Neuronal stem cell (in vitro differentiated cells): ENCODE data around the gene OSBPL6.

Experiments used
- DNase-seq: peaks from one replicate; pipeline ENCODE4 v3.0.0-alpha.2; 2013; ENCODE audit warnings: low spot score
- H2AFZ ChIP-seq: one replicate; pipeline ENCODE4 v1.6.1; 2013; ENCODE audit warnings: mild to moderate bottlenecking, low read length, inconsistent platforms
- H2AK5ac ChIP-seq: 2 replicates; pipeline ENCODE4 v1.6.1; 2013; ENCODE audit warnings: low read depth, mild to moderate bottlenecking, inconsistent platforms, low read length, moderate library complexity, mixed read lengths
- H2BK120ac ChIP-seq: 2 replicates; pipeline ENCODE4 v1.6.1; 2013; ENCODE audit warnings: low read depth, mild to moderate bottlenecking, inconsistent platforms, low read length, moderate library complexity, mixed read lengths
- H2BK12ac ChIP-seq: one replicate; pipeline ENCODE4 v1.6.1; 2013; ENCODE audit warnings: low read length, inconsistent platforms
- H2BK15ac ChIP-seq: 2 replicates; pipeline ENCODE4 v1.6.1; 2013; ENCODE audit warnings: mild to moderate bottlenecking, low read length, inconsistent platforms, mixed read lengths
- H2BK5ac ChIP-seq: one replicate; pipeline ENCODE4 v1.6.1; 2013; ENCODE audit warnings: inconsistent platforms, mild to moderate bottlenecking, low read length, moderate library complexity
- H3K14ac ChIP-seq: one replicate; pipeline ENCODE4 v1.6.1; 2013; ENCODE audit warnings: low read length, inconsistent platforms
- H3K18ac ChIP-seq: 2 replicates; pipeline ENCODE4 v1.6.1; 2013; ENCODE audit warnings: low read length, inconsistent platforms
- H3K23ac ChIP-seq: 2 replicates; pipeline ENCODE4 v1.6.1; 2013; ENCODE audit warnings: low read depth, mild to moderate bottlenecking, mixed read lengths, low read length, inconsistent platforms; ENCODE audit not compliant: poor library complexity
- H3K27ac ChIP-seq: replicated peaks from 3 replicates; pipeline ENCODE4 v1.5.1; 2013; ENCODE audit warnings: low read length, inconsistent platforms
- H3K27me3 ChIP-seq, 3 experiments: 2 replicates each; pipeline ENCODE4 v1.6.1; 2013; ENCODE audit warnings: low read length in 3 of 3, mild to moderate bottlenecking in 2 of 3, inconsistent platforms in 1 of 3, low read depth in 1 of 3, mixed read lengths in 1 of 3, moderate library complexity in 1 of 3; ENCODE audit not compliant: control insufficient read depth in 3 of 3, insufficient read depth in 3 of 3
- H3K36me3 ChIP-seq, 2 donors: replicated peaks in 1 of 2; 2 replicates each; pipeline ENCODE4 v1.6.1; 2013; ENCODE audit warnings: low read length in 2 of 2; ENCODE audit not compliant: control insufficient read depth in 2 of 2, insufficient read depth in 2 of 2
- H3K4ac ChIP-seq: 2 replicates; pipeline ENCODE4 v1.6.1; 2013; ENCODE audit warnings: inconsistent platforms, mild to moderate bottlenecking, low read length, moderate library complexity
- H3K4me1 ChIP-seq, 2 donors: 1 replicate in 1 of 2; 2 replicates in 1 of 2; pipeline ENCODE4 v1.6.1; 2013; ENCODE audit warnings: low read length in 2 of 2, low read depth in 1 of 2; ENCODE audit not compliant: control insufficient read depth in 2 of 2, insufficient read depth in 1 of 2
- H3K4me2 ChIP-seq: one replicate; pipeline ENCODE4 v1.6.1; 2013; ENCODE audit warnings: mild to moderate bottlenecking, low read length, inconsistent platforms; ENCODE audit not compliant: insufficient read depth, poor library complexity, severe bottlenecking
- H3K4me3 ChIP-seq, 2 donors: 2 replicates each; pipeline ENCODE4 v1.5.1; 2013; ENCODE audit warnings: low read length in 2 of 2, mild to moderate bottlenecking in 2 of 2, inconsistent platforms in 1 of 2, moderate library complexity in 1 of 2
- H3K79me1 ChIP-seq: one replicate; pipeline ENCODE4 v1.6.1; 2013; ENCODE audit warnings: low read depth, mild to moderate bottlenecking, inconsistent platforms, low read length, moderate library complexity
- H3K9ac ChIP-seq: one replicate; pipeline ENCODE4 v1.6.1; 2013; ENCODE audit warnings: mild to moderate bottlenecking, low read depth, low read length, inconsistent platforms; ENCODE audit not compliant: poor library complexity
- H3K9me3 ChIP-seq, 2 donors: replicated peaks in 1 of 2; 2 replicates each; pipeline versions ENCODE3 to v1.6.1; 2013; ENCODE audit warnings: low read length in 2 of 2, mild to moderate bottlenecking in 2 of 2, inconsistent platforms in 1 of 2, low read depth in 1 of 2, mixed read lengths in 1 of 2, moderate library complexity in 1 of 2; ENCODE audit not compliant: control insufficient read depth in 2 of 2, insufficient read depth in 1 of 2
- H4K8ac ChIP-seq: one replicate; pipeline ENCODE4 v1.6.1; 2013; ENCODE audit warnings: low read depth, mild to moderate bottlenecking, inconsistent platforms, low read length, moderate library complexity
- H4K91ac ChIP-seq: one replicate; pipeline ENCODE4 v1.6.1; 2013; ENCODE audit warnings: low read length, low read depth, mild to moderate bottlenecking, inconsistent platforms; ENCODE audit not compliant: poor library complexity
- WGBS, 2 donors: extraction: QIAGEN DNeasy Blood & Tissue Kit; methylation state at CpG; one replicate each; pipeline ENCODE4 v1.1.7; 2013; ENCODE audit warnings: missing lambda C conversion rate in 2 of 2, mixed read lengths in 1 of 2; ENCODE audit not compliant: insufficient read length in 2 of 2, insufficient replicate concordance in 1 of 2; ENCODE audit errors: extremely low coverage in 2 of 2; 5-methylcytosine and 5-hydroxymethylcytosine counted together

The OSBPL6 gene

GRCh38 chr2:178238154-178238521, 43.8 kb downstream of the OSBPL6 start:
- Histone ChIP-seq H3K14ac (no peak overlapping the region), H3K4me2 (no peak overlapping the region), H3K36me3 (no peaks in the 10 kb centered on the region), H3K4me1 (peaks cover 0 to 1% of the 10 kb centered on the region in 2 donors), H2BK120ac (no peak overlapping the region), H3K9me3 (no peaks in the 10 kb centered on the region), H2AK5ac (no peak overlapping the region), H3K18ac (no peak overlapping the region), H4K8ac (no peak overlapping the region), H4K91ac (no peak overlapping the region), H3K23ac (no peak overlapping the region), H2BK12ac (no peak overlapping the region), H3K27ac (no peak overlapping the region), H2BK5ac (no peak overlapping the region), H2AFZ (no peak overlapping the region), H2BK15ac (no peak overlapping the region), H3K27me3 (no peaks in the 10 kb centered on the region), H3K4ac (no peak overlapping the region), H3K9ac (no peak overlapping the region), H3K4me3 (no peak overlapping the region), H3K79me1 (no peaks in the 10 kb centered on the region)
- no peak for DNase-seq
- WGBS, 2 donors: no CpG with 5 or more reads among the region's 4 CpGs

DNA sequence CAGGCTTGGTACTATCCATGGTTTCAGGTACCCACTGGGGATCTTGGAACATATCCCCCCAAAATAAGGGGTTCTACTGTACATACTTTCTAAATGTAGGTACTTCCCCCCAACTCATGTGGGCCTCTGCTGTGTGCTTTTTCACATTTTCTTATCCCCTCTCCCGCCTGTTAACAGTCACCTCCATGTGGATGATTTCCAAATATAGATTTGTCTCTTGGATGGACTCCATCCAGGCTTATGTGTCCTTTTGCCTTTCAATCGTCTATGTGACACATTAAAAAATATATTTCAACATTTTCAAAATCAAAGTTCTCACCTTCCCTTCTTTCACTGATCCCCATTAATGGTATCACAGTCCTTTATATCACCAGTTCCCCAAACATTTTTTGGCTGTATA, 44.4 kb downstream of the OSBPL6 start:
- Histone ChIP-seq H3K27ac (no peak overlapping the region), H4K91ac (no peak overlapping the region), H3K4me3 (no peak overlapping the region), H3K4ac (no peak overlapping the region), H2BK12ac (no peak overlapping the region), H3K4me2 (no peak overlapping the region), H3K27me3 (no peaks in the 10 kb centered on the region), H4K8ac (no peak overlapping the region), H2AK5ac (no peak overlapping the region), H2BK120ac (no peak overlapping the region), H3K18ac (no peak overlapping the region), H2AFZ (no peak overlapping the region), H3K79me1 (no peaks in the 10 kb centered on the region), H3K14ac (no peak overlapping the region), H3K4me1 (peaks cover 0 to 3% of the 10 kb centered on the region in 2 donors), H3K9ac (no peak overlapping the region), H2BK15ac (no peak overlapping the region), H3K23ac (no peak overlapping the region), H3K9me3 (no peaks in the 10 kb centered on the region), H3K36me3 (no peaks in the 10 kb centered on the region), H2BK5ac (no peak overlapping the region)
- no peak for DNase-seq
- WGBS, 2 donors: 100% methylated on average over 1 of the region's 2 CpGs; no CpG with 5 or more reads in 1 of the 2 donors

- Histone ChIP-seq H2BK120ac (no peak overlapping the region), H2AK5ac (no peak overlapping the region), H3K4ac (no peak overlapping the region), H3K27me3 (no peaks in the 10 kb centered on the region), H2BK5ac (no peak overlapping the region), H3K14ac (no peak overlapping the region), H2AFZ (peak overlapping the region; percentile 23), H3K36me3 (no peaks in the 10 kb centered on the region), H3K79me1 (no peaks in the 10 kb centered on the region), H4K8ac (no peak overlapping the region), H3K18ac (no peak overlapping the region), H3K9ac (no peak overlapping the region), H2BK12ac (no peak overlapping the region), H3K23ac (no peak overlapping the region), H3K27ac (no peak overlapping the region), H3K4me3 (no peak overlapping the region), H3K4me1 (peaks cover 0 to 3% of the 10 kb centered on the region in 2 donors), H2BK15ac (no peak overlapping the region), H4K91ac (no peak overlapping the region), H3K4me2 (no peak overlapping the region), H3K9me3 (no peaks in the 10 kb centered on the region)
- no CpG with 5 or more reads among the region's 5 CpGs for WGBS, 2 donors
- no peak for DNase-seq
Measured at GRCh38 chr2:178241844-178242551, 47.7 kb downstream of the OSBPL6 start.

GRCh38 chr2:178242552-178242883, 48.2 kb downstream of the OSBPL6 start:
- Histone ChIP-seq H2BK120ac (no peak overlapping the region), H3K79me1 (no peaks in the 10 kb centered on the region), H3K4me1 (peaks cover 0 to 4% of the 10 kb centered on the region in 2 donors), H3K27me3 (no peaks in the 10 kb centered on the region), H2BK15ac (no peak overlapping the region), H2AK5ac (no peak overlapping the region), H3K23ac (no peak overlapping the region), H3K4me3 (no peak overlapping the region), H3K18ac (no peak overlapping the region), H2BK5ac (no peak overlapping the region), H3K14ac (no peak overlapping the region), H3K9ac (no peak overlapping the region), H3K36me3 (no peaks in the 10 kb centered on the region), H3K9me3 (no peaks in the 10 kb centered on the region), H2AFZ (peak overlapping the region; percentile 23), H4K91ac (no peak overlapping the region), H3K4me2 (no peak overlapping the region), H2BK12ac (no peak overlapping the region), H3K27ac (no peak overlapping the region), H4K8ac (no peak overlapping the region), H3K4ac (no peak overlapping the region)
- DNase-seq: no peak
- WGBS, 2 donors: no CpG with 5 or more reads among the region's 2 CpGs
